Measurements from ENCODE around the gene SERINC5. TPM values are rescaled to one million over a fixed set of nuclear protein-coding genes. Genes with fewer than 3 reads are reported as not detected.

The SERINC5 gene
- total RNA-seq, 1 experiment from 2014 or later, result 70.6 TPM

- no TSS peak for BruUV-seq (replicated peaks)
- intact Hi-C loops (cut with micrococcal nuclease; ENCODE audit: unreplicated experiment) (no loop called here), in situ Hi-C loops (cut with HindIII; ENCODE audit: low pct_unique_long_range_greater_than_20kb, low sequenced_read_pairs) (no loop called here)
- DNase-seq (ENCODE audit: low read depth, low spot score) (no peak), ATAC-seq (no peak)
- Histone ChIP-seq H3K4me3 (ENCODE audit: low read depth in 2 of 2, low read length in 2 of 2) (no peak overlapping the region), H3K36me3 (ENCODE audit: control insufficient read depth, insufficient read depth, low read length) (no peaks in the 10 kb centered on the region), H3K9me3 (ENCODE audit: control insufficient read depth, insufficient read depth, low read depth, low read length) (no peaks in the 10 kb centered on the region), H3K4me1 (ENCODE audit: control insufficient read depth, insufficient read depth, low read length) (no peaks in the 10 kb centered on the region), H3K27ac (ENCODE audit: low read length) (no peak overlapping the region), H3K27me3 (ENCODE audit: control insufficient read depth, insufficient read depth, low read length) (no peaks in the 10 kb centered on the region)
- TF ChIP-seq CTCF (IDR thresholded peaks at IDR 0.05), result no peak
- no peak for TF ChIP-seq TCF7L2 (IDR thresholded peaks at IDR 0.05; ENCODE audit: low read depth, low read length)
- TF ChIP-seq POLR2AphosphoS5 (IDR thresholded peaks at IDR 0.05; ENCODE audit: low read depth, low read length), result no peak
- TF ChIP-seq SIN3A (IDR thresholded peaks at IDR 0.05; ENCODE audit: borderline replicate concordance, insufficient read depth, low read depth, low read length), result no peak
- no peak for TF ChIP-seq REST (IDR thresholded peaks at IDR 0.05; ENCODE audit: insufficient read depth in 1 of 2, low read depth in 2 of 2, low read length in 1 of 2)
- ChIA-PET CTCF (no interaction called here), POLR2A (interaction anchor here (0.5 kb wide), 1 partner anchor 12 kb away, joined by 9 read pairs; no protein-coding TSS in a partner anchor)
Observed at GRCh38 chr5:80097451-80097850, 158.4 kb downstream of the SERINC5 start.

GRCh38 chr5:80094236-80094738 lies 161.6 kb downstream of the SERINC5 start:
- TF ChIP-seq TCF7L2 (IDR thresholded peaks at IDR 0.05; ENCODE audit: low read depth, low read length) (no peak), CTCF (IDR thresholded peaks at IDR 0.05) (no peak), REST (IDR thresholded peaks at IDR 0.05; ENCODE audit: insufficient read depth in 1 of 2, low read depth in 2 of 2, low read length in 1 of 2) (no peak), SIN3A (IDR thresholded peaks at IDR 0.05; ENCODE audit: borderline replicate concordance, insufficient read depth, low read depth, low read length) (no peak), POLR2AphosphoS5 (IDR thresholded peaks at IDR 0.05; ENCODE audit: low read depth, low read length) (no peak)
- in situ Hi-C loops (cut with HindIII; ENCODE audit: low pct_unique_long_range_greater_than_20kb, low sequenced_read_pairs), result no loop called here
- CTCF ChIA-PET, result no interaction called here

More at GRCh38 chr5:80094236-80094738, 161.6 kb downstream of the SERINC5 start:
- Histone ChIP-seq H3K27me3 (ENCODE audit: control insufficient read depth, insufficient read depth, low read length) (no peaks in the 10 kb centered on the region), H3K9me3 (ENCODE audit: control insufficient read depth, insufficient read depth, low read depth, low read length) (no peaks in the 10 kb centered on the region), H3K4me3 (ENCODE audit: low read depth in 2 of 2, low read length in 2 of 2) (no peak overlapping the region), H3K27ac (ENCODE audit: low read length) (no peak overlapping the region), H3K4me1 (ENCODE audit: control insufficient read depth, insufficient read depth, low read length) (no peaks in the 10 kb centered on the region), H3K36me3 (ENCODE audit: control insufficient read depth, insufficient read depth, low read length) (no peaks in the 10 kb centered on the region)
- DNase-seq (ENCODE audit: low read depth, low spot score), result no peak
- ATAC-seq, result no peak
- intact Hi-C loops (cut with micrococcal nuclease; ENCODE audit: unreplicated experiment), result no loop called here
- no TSS peak for BruUV-seq (replicated peaks)
- POLR2A ChIA-PET, result no interaction called here

All from Panc1 (cell line).